ENCODE data around the gene DOCK4. TPM values are rescaled to one million over a fixed set of nuclear protein-coding genes. Genes with fewer than 3 reads are reported as not detected.

Gene DOCK4
- polyA plus RNA-seq, 2 of the 4 experiments (the other 2 are of a cell fraction), result 13.7 to 15.7 TPM

GRCh38 chr7:112104120-112104519 lies 102.1 kb downstream of the DOCK4 start:
- H3K4me3 ChIP-seq, result no peak overlapping the region
- TF ChIP-seq EHF (CRISPR knock-in tag; IDR thresholded peaks at IDR 0.05) (no peak), TP53 (CRISPR knock-in tag; IDR thresholded peaks at IDR 0.05) (no peak), RARB (CRISPR knock-in tag; IDR thresholded peaks at IDR 0.05) (no peak), RCOR1 (IDR thresholded peaks at IDR 0.05; ENCODE audit: low read depth, low read length) (no peak), RAD21 (conservative IDR thresholded peaks at IDR 0.05 in 1 of 2, IDR thresholded peaks at IDR 0.05 in 1 of 2) (no peak), BHLHE40 (IDR thresholded peaks at IDR 0.05; ENCODE audit: low read depth, low read length) (no peak), HOXA7 (CRISPR knock-in tag; IDR thresholded peaks at IDR 0.05) (no peak)
- TF ChIP-seq, protein P1, sequence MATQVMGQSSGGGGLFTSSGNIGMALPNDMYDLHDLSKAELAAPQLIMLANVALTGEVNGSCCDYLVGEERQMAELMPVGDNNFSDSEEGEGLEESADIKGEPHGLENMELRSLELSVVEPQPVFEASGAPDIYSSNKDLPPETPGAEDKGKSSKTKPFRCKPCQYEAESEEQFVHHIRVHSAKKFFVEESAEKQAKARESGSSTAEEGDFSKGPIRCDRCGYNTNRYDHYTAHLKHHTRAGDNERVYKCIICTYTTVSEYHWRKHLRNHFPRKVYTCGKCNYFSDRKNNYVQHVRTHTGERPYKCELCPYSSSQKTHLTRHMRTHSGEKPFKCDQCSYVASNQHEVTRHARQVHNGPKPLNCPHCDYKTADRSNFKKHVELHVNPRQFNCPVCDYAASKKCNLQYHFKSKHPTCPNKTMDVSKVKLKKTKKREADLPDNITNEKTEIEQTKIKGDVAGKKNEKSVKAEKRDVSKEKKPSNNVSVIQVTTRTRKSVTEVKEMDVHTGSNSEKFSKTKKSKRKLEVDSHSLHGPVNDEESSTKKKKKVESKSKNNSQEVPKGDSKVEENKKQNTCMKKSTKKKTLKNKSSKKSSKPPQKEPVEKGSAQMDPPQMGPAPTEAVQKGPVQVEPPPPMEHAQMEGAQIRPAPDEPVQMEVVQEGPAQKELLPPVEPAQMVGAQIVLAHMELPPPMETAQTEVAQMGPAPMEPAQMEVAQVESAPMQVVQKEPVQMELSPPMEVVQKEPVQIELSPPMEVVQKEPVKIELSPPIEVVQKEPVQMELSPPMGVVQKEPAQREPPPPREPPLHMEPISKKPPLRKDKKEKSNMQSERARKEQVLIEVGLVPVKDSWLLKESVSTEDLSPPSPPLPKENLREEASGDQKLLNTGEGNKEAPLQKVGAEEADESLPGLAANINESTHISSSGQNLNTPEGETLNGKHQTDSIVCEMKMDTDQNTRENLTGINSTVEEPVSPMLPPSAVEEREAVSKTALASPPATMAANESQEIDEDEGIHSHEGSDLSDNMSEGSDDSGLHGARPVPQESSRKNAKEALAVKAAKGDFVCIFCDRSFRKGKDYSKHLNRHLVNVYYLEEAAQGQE (IDR thresholded peaks at IDR 0.05), result no peak
- FAIRE-seq, result no peak
- POLR2A ChIA-PET, result no interaction called here
- CTCF ChIA-PET, result no interaction called here
- H3K27ac ChIP-seq, result no peak overlapping the region
- DNase-seq (ENCODE audit: low read depth in 1 of 2, low spot score in 1 of 2), result no peak
- no peak overlapping the region for H3K4me2 ChIP-seq
- WGBS (ENCODE audit: missing lambda C conversion rate), result 96% methylated on average over 2 of the region's 2 CpGs
- no peak for ATAC-seq
- no peaks in the 10 kb centered on the region for H3K9me3 ChIP-seq
- peaks cover 11% of the 10 kb centered on the region; the same call in 2 of the 3 replicates for H3K4me1 ChIP-seq

GRCh38 chr7:112103246-112103645 lies 103.0 kb downstream of the DOCK4 start:
- Histone ChIP-seq H3K4me2 (no peak overlapping the region), H3K4me1 (peaks cover 11% of the 10 kb centered on the region; the same call in 2 of the 3 replicates), H3K27ac (0 out of 6 replicates have a peak overlapping the region, but pooled peaks of 1 of the 2 experiments have one; percentile 41), H3K9me3 (no peaks in the 10 kb centered on the region), H3K4me3 (no peak overlapping the region)
- no peak for DNase-seq (ENCODE audit: low read depth in 1 of 2, low spot score in 1 of 2)
- TF ChIP-seq NR3C1 (IDR thresholded peaks at IDR 0.05) (no peak), RNF2 (IDR thresholded peaks at IDR 0.05; ENCODE audit: borderline replicate concordance, low read depth) (no peak), POLR2AphosphoS2 (conservative IDR thresholded peaks at IDR 0.05; ENCODE audit: low read length) (no peak), TP53 (CRISPR knock-in tag; IDR thresholded peaks at IDR 0.05) (no peak), CEBPB (IDR thresholded peaks at IDR 0.05) (no peak)
- TF ChIP-seq, protein P2, sequence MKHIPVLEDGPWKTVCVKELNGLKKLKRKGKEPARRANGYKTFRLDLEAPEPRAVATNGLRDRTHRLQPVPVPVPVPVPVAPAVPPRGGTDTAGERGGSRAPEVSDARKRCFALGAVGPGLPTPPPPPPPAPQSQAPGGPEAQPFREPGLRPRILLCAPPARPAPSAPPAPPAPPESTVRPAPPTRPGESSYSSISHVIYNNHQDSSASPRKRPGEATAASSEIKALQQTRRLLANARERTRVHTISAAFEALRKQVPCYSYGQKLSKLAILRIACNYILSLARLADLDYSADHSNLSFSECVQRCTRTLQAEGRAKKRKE (CRISPR knock-in tag; IDR thresholded peaks at IDR 0.05; ENCODE audit: low read depth), result no peak
- ChIA-PET POLR2A (no interaction called here), CTCF (no interaction called here)
- ATAC-seq, result no peak
- WGBS (ENCODE audit: missing lambda C conversion rate), result 86% methylated on average over 2 of the region's 2 CpGs
- FAIRE-seq, result no peak

GRCh38 chr7:112101201-112101846 lies 104.9 kb downstream of the DOCK4 start:
- Histone ChIP-seq H3K4me1 (peaks cover 16% of the 10 kb centered on the region), H3K4me2 (no peak overlapping the region), H3K9me3 (no peaks in the 10 kb centered on the region), H3K4me3 (no peak overlapping the region), H3K27ac (no peak overlapping the region)
- FAIRE-seq (no peak), ATAC-seq (no peak), DNase-seq (ENCODE audit: low read depth in 1 of 2, low spot score in 1 of 2) (no peak)
- ChIA-PET CTCF (no interaction called here), POLR2A (no interaction called here)
- 77% methylated on average over 8 of the region's 8 CpGs for WGBS (ENCODE audit: missing lambda C conversion rate)
- TF ChIP-seq NR3C1 (IDR thresholded peaks at IDR 0.05) (no peak), RCOR1 (IDR thresholded peaks at IDR 0.05; ENCODE audit: low read depth, low read length) (no peak), MYC (IDR thresholded peaks at IDR 0.05; ENCODE audit: borderline replicate concordance, low read length) (no peak), POLR2A (IDR thresholded peaks at IDR 0.05; ENCODE audit: low read length) (no peak), TP53 (CRISPR knock-in tag; IDR thresholded peaks at IDR 0.05) (no peak), KDM5A (IDR thresholded peaks at IDR 0.05) (no peak), NPAS2 (CRISPR knock-in tag; IDR thresholded peaks at IDR 0.05; ENCODE audit: borderline replicate concordance) (no peak), RFX5 (IDR thresholded peaks at IDR 0.05) (no peak), EHF (CRISPR knock-in tag; IDR thresholded peaks at IDR 0.05) (no peak), ZSCAN20 (CRISPR knock-in tag; IDR thresholded peaks at IDR 0.05) (no peak), JUNB (IDR thresholded peaks at IDR 0.05) (no peak), HOXB13 (CRISPR knock-in tag; IDR thresholded peaks at IDR 0.05; ENCODE audit: low read depth) (no peak), ZFP36 (IDR thresholded peaks at IDR 0.05; ENCODE audit: borderline replicate concordance, partially characterized antibody) (no peak), MAZ (IDR thresholded peaks at IDR 0.05; ENCODE audit: borderline replicate concordance, low read depth, low read length) (no peak), HOXA7 (CRISPR knock-in tag; IDR thresholded peaks at IDR 0.05) (no peak), TFCP2L1 (CRISPR knock-in tag; IDR thresholded peaks at IDR 0.05) (no peak)
- TF ChIP-seq, protein P3, sequence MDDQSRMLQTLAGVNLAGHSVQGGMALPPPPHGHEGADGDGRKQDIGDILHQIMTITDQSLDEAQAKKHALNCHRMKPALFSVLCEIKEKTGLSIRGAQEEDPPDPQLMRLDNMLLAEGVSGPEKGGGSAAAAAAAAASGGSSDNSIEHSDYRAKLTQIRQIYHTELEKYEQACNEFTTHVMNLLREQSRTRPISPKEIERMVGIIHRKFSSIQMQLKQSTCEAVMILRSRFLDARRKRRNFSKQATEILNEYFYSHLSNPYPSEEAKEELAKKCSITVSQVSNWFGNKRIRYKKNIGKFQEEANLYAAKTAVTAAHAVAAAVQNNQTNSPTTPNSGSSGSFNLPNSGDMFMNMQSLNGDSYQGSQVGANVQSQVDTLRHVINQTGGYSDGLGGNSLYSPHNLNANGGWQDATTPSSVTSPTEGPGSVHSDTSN (IDR thresholded peaks at IDR 0.05), result no peak
- TF ChIP-seq, protein P4, sequence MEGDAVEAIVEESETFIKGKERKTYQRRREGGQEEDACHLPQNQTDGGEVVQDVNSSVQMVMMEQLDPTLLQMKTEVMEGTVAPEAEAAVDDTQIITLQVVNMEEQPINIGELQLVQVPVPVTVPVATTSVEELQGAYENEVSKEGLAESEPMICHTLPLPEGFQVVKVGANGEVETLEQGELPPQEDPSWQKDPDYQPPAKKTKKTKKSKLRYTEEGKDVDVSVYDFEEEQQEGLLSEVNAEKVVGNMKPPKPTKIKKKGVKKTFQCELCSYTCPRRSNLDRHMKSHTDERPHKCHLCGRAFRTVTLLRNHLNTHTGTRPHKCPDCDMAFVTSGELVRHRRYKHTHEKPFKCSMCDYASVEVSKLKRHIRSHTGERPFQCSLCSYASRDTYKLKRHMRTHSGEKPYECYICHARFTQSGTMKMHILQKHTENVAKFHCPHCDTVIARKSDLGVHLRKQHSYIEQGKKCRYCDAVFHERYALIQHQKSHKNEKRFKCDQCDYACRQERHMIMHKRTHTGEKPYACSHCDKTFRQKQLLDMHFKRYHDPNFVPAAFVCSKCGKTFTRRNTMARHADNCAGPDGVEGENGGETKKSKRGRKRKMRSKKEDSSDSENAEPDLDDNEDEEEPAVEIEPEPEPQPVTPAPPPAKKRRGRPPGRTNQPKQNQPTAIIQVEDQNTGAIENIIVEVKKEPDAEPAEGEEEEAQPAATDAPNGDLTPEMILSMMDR (IDR thresholded peaks at IDR 0.05), result no peak
